ES-I3 (cell line): ENCODE data around the gene MFNG.

Source experiments
- H3K36me3 ChIP-seq: 2 replicates; pipeline ENCODE4 v1.6.1; 2013; ENCODE audit warnings: mild to moderate bottlenecking, low read length, control low read depth, moderate library complexity; ENCODE audit not compliant: insufficient read depth
- H3K4me1 ChIP-seq: 2 replicates; pipeline ENCODE4 v1.6.1; 2013; ENCODE audit warnings: mild to moderate bottlenecking, control low read depth, low read length; ENCODE audit not compliant: insufficient read depth
- H3K9ac ChIP-seq: 2 replicates; pipeline ENCODE4 v1.6.1; 2013; ENCODE audit warnings: low read depth, mild to moderate bottlenecking, low read length, moderate library complexity
- H3K9me3 ChIP-seq: 2 replicates; pipeline ENCODE4 v1.6.1; 2013; ENCODE audit warnings: mild to moderate bottlenecking, low read length, moderate library complexity; ENCODE audit not compliant: control insufficient read depth, insufficient read depth

MFNG gene

GRCh38 chr22:37505565-37505964 lies 19.4 kb upstream of the MFNG start:
- no peak overlapping the region for H3K9ac ChIP-seq
- no peaks in the 10 kb centered on the region for H3K9me3 ChIP-seq
- peaks cover 3% of the 10 kb centered on the region; the same call in 1 of the 2 replicates for H3K36me3 ChIP-seq
- H3K4me1 ChIP-seq = peaks cover 19% of the 10 kb centered on the region

- Histone ChIP-seq H3K4me1 (peaks cover 19% of the 10 kb centered on the region), H3K36me3 (peaks cover 3% of the 10 kb centered on the region; the same call in 1 of the 2 replicates), H3K9me3 (no peaks in the 10 kb centered on the region), H3K9ac (no peak overlapping the region)
Measured at GRCh38 chr22:37504964-37505363, 18.8 kb upstream of the MFNG start.

GRCh38 chr22:37503850-37504249 lies 17.7 kb upstream of the MFNG start:
- no peaks in the 10 kb centered on the region for H3K9me3 ChIP-seq
- no peaks in the 10 kb centered on the region; the same call in 1 of the 2 replicates for H3K36me3 ChIP-seq
- H3K9ac ChIP-seq = no peak overlapping the region
- peaks cover 18% of the 10 kb centered on the region for H3K4me1 ChIP-seq

GRCh38 chr22:37503183-37503683 lies 17.0 kb upstream of the MFNG start:
- no peak overlapping the region for H3K9ac ChIP-seq
- no peaks in the 10 kb centered on the region for H3K9me3 ChIP-seq
- peaks cover 16% of the 10 kb centered on the region for H3K4me1 ChIP-seq
- H3K36me3 ChIP-seq = no peaks in the 10 kb centered on the region; the same call in 1 of the 2 replicates

- peaks cover 20% of the 10 kb centered on the region for H3K4me1 ChIP-seq
- H3K9me3 ChIP-seq = no peaks in the 10 kb centered on the region
- H3K9ac ChIP-seq = no peak overlapping the region
- no peaks in the 10 kb centered on the region; the same call in 1 of the 2 replicates for H3K36me3 ChIP-seq
Measured at GRCh38 chr22:37502342-37503182, 16.4 kb upstream of the MFNG start.

- Histone ChIP-seq H3K9ac (no peak overlapping the region), H3K4me1 (peaks cover 20% of the 10 kb centered on the region), H3K36me3 (no peaks in the 10 kb centered on the region; the same call in 1 of the 2 replicates), H3K9me3 (no peaks in the 10 kb centered on the region)
Measured at GRCh38 chr22:37501610-37502341, 15.6 kb upstream of the MFNG start.

- Histone ChIP-seq H3K9me3 (no peaks in the 10 kb centered on the region), H3K9ac (no peak overlapping the region), H3K4me1 (peaks cover 20% of the 10 kb centered on the region)
Measured at GRCh38 chr22:37500745-37501609, 14.8 kb upstream of the MFNG start.

GRCh38 chr22:37499789-37500540 lies 13.8 kb upstream of the MFNG start:
- Histone ChIP-seq H3K4me1 (peaks cover 20% of the 10 kb centered on the region), H3K9ac (no peak overlapping the region)

More at GRCh38 chr22:37500745-37501609, 14.8 kb upstream of the MFNG start:
- H3K36me3 ChIP-seq = no peaks in the 10 kb centered on the region; the same call in 1 of the 2 replicates

GRCh38 chr22:37499027-37499707 lies 13.0 kb upstream of the MFNG start:
- no peaks in the 10 kb centered on the region for H3K9me3 ChIP-seq
- no peak overlapping the region for H3K9ac ChIP-seq
- no peaks in the 10 kb centered on the region; the same call in 1 of the 2 replicates for H3K36me3 ChIP-seq
- H3K4me1 ChIP-seq = peaks cover 20% of the 10 kb centered on the region

More at GRCh38 chr22:37499789-37500540, 13.8 kb upstream of the MFNG start:
- H3K36me3 ChIP-seq = no peaks in the 10 kb centered on the region; the same call in 1 of the 2 replicates
- H3K9me3 ChIP-seq = no peaks in the 10 kb centered on the region

- Histone ChIP-seq H3K4me1 (peaks cover 20% of the 10 kb centered on the region), H3K36me3 (no peaks in the 10 kb centered on the region), H3K9me3 (no peaks in the 10 kb centered on the region), H3K9ac (no peak overlapping the region)
Measured at GRCh38 chr22:37498289-37498909, 12.2 kb upstream of the MFNG start.

GRCh38 chr22:37497062-37497599 lies 10.9 kb upstream of the MFNG start:
- no peaks in the 10 kb centered on the region for H3K36me3 ChIP-seq
- no peak overlapping the region for H3K9ac ChIP-seq
- H3K4me1 ChIP-seq = peaks cover 17% of the 10 kb centered on the region
- no peaks in the 10 kb centered on the region for H3K9me3 ChIP-seq

- Histone ChIP-seq H3K36me3 (no peaks in the 10 kb centered on the region), H3K4me1 (peaks cover 13% of the 10 kb centered on the region), H3K9me3 (no peaks in the 10 kb centered on the region), H3K9ac (no peak overlapping the region)
Measured at GRCh38 chr22:37496651-37497050, 10.5 kb upstream of the MFNG start.
